Prostate gland (tissue), 2 donors: ENCODE data around the gene SAMD3.

ENCODE experiments used
- POLR2A ChIP-seq: fragments of 450-650 bp; IDR thresholded peaks from one replicate; pipeline ENCODE4 v1.6.1; 2016; ENCODE audit warnings: antibody characterized with exemption, mild to moderate bottlenecking
- POLR2AphosphoS5 ChIP-seq: sonication (generic); formaldehyde crosslinking; IDR thresholded peaks from one replicate; pipeline ENCODE4 v1.6.1; 2017; ENCODE audit warnings: antibody characterized with exemption
- TF ChIP-seq, protein P1 (sequence below), 4 experiments: fragments of 200-600 bp in 2 of 4; fragments of 450-650 bp in 2 of 4; sonication (generic) in 2 of 4; IDR thresholded peaks; 1 replicate in 3 of 4; 2 replicates in 1 of 4; pipeline ENCODE4 v1.5.1; 2016 to 2019; ENCODE audit warnings: antibody characterized with exemption in 4 of 4, mild to moderate bottlenecking in 2 of 4, moderate library complexity in 2 of 4

DNA sequence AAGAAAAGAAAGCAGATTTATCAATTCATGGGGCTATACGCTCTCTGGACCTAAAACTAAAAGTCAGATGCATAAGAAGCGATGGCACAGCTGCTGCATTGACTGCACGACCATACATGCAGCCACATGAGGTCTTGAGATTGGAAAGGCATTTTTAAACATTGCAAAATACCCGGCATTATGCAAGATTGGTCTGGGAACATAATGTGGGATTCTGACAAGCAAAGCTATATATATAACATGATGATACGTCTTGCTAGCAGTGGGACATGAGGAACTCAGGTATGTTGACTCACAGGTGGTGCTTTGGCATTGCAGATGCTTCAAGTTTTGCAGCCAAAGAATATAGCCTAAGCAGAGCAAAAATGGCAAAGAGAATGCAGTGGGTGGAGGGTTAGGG, 55.1 kb downstream of the SAMD3 start:
- TF ChIP-seq, protein P1, sequence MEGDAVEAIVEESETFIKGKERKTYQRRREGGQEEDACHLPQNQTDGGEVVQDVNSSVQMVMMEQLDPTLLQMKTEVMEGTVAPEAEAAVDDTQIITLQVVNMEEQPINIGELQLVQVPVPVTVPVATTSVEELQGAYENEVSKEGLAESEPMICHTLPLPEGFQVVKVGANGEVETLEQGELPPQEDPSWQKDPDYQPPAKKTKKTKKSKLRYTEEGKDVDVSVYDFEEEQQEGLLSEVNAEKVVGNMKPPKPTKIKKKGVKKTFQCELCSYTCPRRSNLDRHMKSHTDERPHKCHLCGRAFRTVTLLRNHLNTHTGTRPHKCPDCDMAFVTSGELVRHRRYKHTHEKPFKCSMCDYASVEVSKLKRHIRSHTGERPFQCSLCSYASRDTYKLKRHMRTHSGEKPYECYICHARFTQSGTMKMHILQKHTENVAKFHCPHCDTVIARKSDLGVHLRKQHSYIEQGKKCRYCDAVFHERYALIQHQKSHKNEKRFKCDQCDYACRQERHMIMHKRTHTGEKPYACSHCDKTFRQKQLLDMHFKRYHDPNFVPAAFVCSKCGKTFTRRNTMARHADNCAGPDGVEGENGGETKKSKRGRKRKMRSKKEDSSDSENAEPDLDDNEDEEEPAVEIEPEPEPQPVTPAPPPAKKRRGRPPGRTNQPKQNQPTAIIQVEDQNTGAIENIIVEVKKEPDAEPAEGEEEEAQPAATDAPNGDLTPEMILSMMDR (IDR thresholded peaks at IDR 0.05) = no peak
- TF ChIP-seq POLR2A (no peak), POLR2AphosphoS5 (no peak)
